ENCODE data around the gene SEBOX.

DNA sequence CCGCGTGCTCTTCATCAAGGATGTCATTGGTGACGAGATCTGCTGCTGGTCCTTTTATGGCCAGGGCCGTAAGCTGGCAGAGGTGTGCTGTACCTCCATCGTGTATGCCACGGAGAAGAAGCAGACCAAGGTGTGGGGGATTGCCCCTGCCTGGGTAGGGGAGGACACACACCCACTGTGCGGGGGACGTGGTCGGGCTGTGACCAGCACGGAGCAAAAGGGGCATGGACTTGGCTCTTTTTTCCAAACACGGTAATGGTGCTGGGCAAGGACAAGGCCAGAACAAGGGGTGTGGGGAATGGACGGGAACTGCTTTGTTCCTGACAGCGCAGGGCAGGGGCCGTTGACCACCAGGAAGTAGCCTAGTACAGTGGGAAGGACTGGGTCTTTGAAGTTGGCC is 22.7 kb downstream of the SEBOX start:
- TF ChIP-seq ZNF529 (tag by site-specific recombination; IDR thresholded peaks at IDR 0.05; ENCODE audit: insufficient replicate concordance) = no peak
- no peak for TF ChIP-seq YY1 (tag by site-specific recombination; IDR thresholded peaks at IDR 0.05)
- TF ChIP-seq ZEB2 (tag by site-specific recombination; IDR thresholded peaks at IDR 0.05) = no peak
- no peak for TF ChIP-seq SP7 (tag by site-specific recombination; IDR thresholded peaks at IDR 0.05)
- no peak for TF ChIP-seq MEIS1 (CRISPR knock-in tag; IDR thresholded peaks at IDR 0.05; ENCODE audit: borderline replicate concordance)
- no peak for TF ChIP-seq ZNF404 (tag by site-specific recombination; IDR thresholded peaks at IDR 0.05)
- TF ChIP-seq HOXD13 (CRISPR knock-in tag; IDR thresholded peaks at IDR 0.05; ENCODE audit: borderline replicate concordance) = no peak

All from HEK293 (cell line).